ENCODE results near the gene GINS1. TPM values are rescaled to one million over a fixed set of nuclear protein-coding genes. Genes with fewer than 3 reads are reported as not detected.

The GINS1 gene
- total RNA-seq: 1 to 10 TPM in 1 of 4 donors, under 1 TPM in 2, not detected in 1; 0.44 to 1.5 (median 0.89) TPM

DNA sequence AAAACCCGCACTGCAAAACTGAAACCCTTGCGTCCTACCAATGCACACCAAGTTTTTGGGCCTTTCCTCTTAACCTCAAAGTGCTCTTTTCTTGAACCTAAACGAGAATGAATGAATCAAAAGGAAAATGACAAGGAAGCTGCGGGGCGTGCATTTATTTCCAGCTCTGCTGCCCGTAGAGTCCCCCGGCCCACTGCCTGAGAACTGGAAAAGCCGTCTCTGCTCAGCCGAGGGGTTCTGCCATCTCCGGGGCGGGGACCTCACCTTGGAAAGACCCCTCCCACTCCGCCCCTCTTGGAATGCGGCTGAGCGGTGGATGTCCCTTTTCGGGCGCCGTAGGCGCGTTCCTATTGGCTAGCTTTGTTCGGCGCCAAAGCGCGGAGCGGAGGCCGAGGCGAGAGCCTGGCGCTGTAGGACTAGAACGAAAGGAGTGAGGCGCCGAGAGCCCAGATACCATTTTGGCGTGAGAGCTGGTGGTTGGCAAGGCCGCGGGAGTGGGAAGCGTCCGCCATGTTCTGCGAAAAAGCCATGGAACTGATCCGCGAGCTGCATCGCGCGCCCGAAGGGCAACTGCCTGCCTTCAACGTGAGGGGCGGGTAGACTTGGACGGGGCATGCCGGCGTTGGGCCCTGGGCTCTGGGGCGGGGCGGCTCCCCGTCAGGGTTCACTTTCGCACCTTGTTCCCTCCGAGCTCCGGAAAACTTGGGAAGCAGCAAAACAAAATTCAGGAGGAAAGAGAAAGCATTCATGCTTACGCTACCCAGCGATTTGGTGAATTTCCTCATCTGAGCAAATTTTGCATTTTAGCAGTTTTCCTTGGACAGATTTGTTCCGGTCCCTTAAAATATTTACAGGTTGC, at the start of gene GINS1:
Gene GINS1, plus strand, starts transcription at position 363 of the 859 bp plus-strand sequence. Its CDS starts 148 bp downstream, at position 511.
- WGBS, 2 donors: 2 to 4% methylated on average over 30 to 47 of the region's 56 CpGs
- peak; percentile 81 to 87 for DNase-seq
- Histone ChIP-seq H3K27ac (peak within 1 kb of the TSS in 2 of 3 donors; percentile 18 to 36), H3K9me3 (no peaks in the 10 kb centered on the region), H3K36me3 (no peaks in the 10 kb centered on the region), H3K27me3 (no peaks in the 10 kb centered on the region), H3K4me3 (replicated peaks in 1 of 3) (peak within 1 kb of the TSS; percentile 20 to 59 (median 53)), H3K4me1 (peaks cover 5 to 7% of the 10 kb centered on the region in 2 donors)
- intact Hi-C loops (cut with DNase I): loop anchor here (5.0 to 10.0 kb wide), 2 partner anchors 333 to 410 kb away; no protein-coding TSS in a partner anchor
- no peak for TF ChIP-seq POLR2A (IDR thresholded peaks at IDR 0.05)
- TF ChIP-seq, protein P1, sequence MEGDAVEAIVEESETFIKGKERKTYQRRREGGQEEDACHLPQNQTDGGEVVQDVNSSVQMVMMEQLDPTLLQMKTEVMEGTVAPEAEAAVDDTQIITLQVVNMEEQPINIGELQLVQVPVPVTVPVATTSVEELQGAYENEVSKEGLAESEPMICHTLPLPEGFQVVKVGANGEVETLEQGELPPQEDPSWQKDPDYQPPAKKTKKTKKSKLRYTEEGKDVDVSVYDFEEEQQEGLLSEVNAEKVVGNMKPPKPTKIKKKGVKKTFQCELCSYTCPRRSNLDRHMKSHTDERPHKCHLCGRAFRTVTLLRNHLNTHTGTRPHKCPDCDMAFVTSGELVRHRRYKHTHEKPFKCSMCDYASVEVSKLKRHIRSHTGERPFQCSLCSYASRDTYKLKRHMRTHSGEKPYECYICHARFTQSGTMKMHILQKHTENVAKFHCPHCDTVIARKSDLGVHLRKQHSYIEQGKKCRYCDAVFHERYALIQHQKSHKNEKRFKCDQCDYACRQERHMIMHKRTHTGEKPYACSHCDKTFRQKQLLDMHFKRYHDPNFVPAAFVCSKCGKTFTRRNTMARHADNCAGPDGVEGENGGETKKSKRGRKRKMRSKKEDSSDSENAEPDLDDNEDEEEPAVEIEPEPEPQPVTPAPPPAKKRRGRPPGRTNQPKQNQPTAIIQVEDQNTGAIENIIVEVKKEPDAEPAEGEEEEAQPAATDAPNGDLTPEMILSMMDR (IDR thresholded peaks at IDR 0.05): no peak

DNA sequence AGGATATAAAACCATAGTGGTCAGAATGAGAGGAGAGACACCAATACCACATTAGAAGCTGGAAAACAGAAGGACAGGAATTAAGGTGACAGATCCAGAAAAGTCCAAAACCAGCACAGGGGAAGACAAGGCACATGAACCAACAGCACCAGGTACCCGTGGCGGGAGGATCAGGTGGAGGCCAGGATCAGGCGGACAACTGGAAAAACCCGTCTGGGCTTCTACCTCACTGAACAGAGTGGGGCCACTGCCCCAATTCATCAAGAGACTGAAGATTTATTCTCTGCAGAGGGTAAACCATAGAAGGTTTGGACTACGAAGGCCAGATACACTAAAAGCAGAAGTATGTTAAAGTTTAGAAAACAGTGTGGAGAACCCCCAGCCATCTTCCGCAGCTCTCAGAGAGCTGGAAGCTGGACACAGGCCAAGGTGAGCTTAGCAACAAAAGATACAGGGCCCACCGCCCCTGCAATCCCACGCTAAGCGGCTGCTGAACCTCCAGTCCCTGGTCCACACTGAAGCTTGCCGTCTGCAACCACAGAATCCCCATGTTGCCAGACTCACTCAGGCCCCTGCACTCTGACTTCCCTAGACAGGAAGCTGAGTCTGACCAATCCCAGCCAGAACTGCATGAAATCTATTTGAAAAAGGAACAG, 46.7 kb upstream of the GINS1 start:
- no peak overlapping the region for H3K4me3 ChIP-seq (replicated peaks in 1 of 3)

DNA sequence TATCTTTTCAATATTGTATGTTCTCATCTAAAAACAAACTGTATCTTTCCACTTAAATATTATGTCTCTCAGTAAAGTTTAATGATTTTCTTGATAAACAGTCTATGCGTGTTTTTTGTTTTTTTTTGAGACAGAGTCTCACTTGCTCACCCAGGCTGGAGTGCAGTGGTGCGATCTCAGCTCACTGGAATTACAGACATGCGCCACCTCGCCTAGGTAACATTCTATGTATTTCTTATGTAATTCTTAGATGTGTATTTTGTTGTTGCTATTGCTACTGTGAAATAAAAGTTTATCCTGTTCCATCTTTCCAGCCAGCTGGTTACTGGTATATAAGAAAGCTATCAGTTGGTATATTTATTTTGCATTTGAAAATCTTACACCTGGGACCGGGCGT, 46.2 kb upstream of the GINS1 start:
- intact Hi-C loops (cut with DNase I): no loop called here
- no peak overlapping the region for H3K4me3 ChIP-seq (replicated peaks in 1 of 3)
- 86 to 90% methylated on average over 6 of the region's 6 CpGs for WGBS, 2 donors

More for the DNA sequence above, 46.7 kb upstream of the GINS1 start:
- Histone ChIP-seq H3K36me3 (no peaks in the 10 kb centered on the region), H3K4me1 (peaks cover 14 to 21% of the 10 kb centered on the region in 2 donors), H3K27ac (peak overlapping the region in 1 of 3 donors; percentile 17), H3K9me3 (no peaks in the 10 kb centered on the region), H3K27me3 (no peaks in the 10 kb centered on the region)
- peak in 1 of 2 donors; percentile 28 for DNase-seq
- no peak for TF ChIP-seq POLR2A (IDR thresholded peaks at IDR 0.05)
- TF ChIP-seq, protein P1 (IDR thresholded peaks at IDR 0.05): no peak
- intact Hi-C loops (cut with DNase I): no loop called here
- 56 to 57% methylated on average over 10 of the region's 10 CpGs for WGBS, 2 donors

DNA sequence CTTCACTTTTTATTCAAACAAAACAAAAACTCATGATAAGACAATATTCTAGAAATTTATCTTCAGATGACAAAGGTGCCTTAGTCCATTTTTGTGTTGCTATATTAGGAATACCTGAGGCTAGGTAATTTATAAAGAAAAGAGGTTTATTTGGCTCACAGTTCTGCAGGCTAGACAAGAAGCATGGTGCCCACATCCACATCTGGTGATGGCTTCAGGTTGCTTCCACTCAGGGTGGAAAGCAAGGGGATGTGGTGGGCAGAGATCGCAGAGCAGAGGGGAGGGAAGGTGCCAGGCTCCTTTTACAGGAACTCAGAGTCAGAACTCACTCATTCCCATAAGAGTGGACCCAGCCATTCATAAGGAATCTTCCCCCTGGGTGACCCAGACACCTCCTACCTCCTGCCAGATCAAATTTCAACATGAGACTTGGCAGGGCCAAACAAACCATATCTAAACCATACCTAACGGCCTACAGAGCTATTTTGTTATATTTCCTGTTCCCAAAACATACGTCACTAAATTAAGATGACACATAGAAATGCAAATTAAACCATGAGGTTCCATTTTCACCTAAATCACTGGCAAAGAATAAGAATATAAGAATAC, 43.2 kb upstream of the GINS1 start:
- TF ChIP-seq POLR2A (IDR thresholded peaks at IDR 0.05): no peak
- TF ChIP-seq, protein P1 (IDR thresholded peaks at IDR 0.05): no peak
- Histone ChIP-seq H3K9me3 (no peaks in the 10 kb centered on the region), H3K36me3 (no peaks in the 10 kb centered on the region), H3K4me1 (peaks cover 8 to 20% of the 10 kb centered on the region in 2 donors), H3K4me3 (replicated peaks in 1 of 3) (no peak overlapping the region), H3K27ac (no peak overlapping the region), H3K27me3 (no peaks in the 10 kb centered on the region)
- intact Hi-C loops (cut with DNase I): no loop called here
- no peak for DNase-seq
- 91 to 96% methylated on average over 3 of the region's 3 CpGs for WGBS, 2 donors

More for the DNA sequence above, 46.2 kb upstream of the GINS1 start:
- no peak for DNase-seq
- no peak for TF ChIP-seq POLR2A (IDR thresholded peaks at IDR 0.05)
- Histone ChIP-seq H3K27ac (no peak overlapping the region), H3K36me3 (no peaks in the 10 kb centered on the region), H3K27me3 (no peaks in the 10 kb centered on the region), H3K4me1 (peaks cover 11 to 16% of the 10 kb centered on the region in 2 donors), H3K9me3 (no peaks in the 10 kb centered on the region)

DNA sequence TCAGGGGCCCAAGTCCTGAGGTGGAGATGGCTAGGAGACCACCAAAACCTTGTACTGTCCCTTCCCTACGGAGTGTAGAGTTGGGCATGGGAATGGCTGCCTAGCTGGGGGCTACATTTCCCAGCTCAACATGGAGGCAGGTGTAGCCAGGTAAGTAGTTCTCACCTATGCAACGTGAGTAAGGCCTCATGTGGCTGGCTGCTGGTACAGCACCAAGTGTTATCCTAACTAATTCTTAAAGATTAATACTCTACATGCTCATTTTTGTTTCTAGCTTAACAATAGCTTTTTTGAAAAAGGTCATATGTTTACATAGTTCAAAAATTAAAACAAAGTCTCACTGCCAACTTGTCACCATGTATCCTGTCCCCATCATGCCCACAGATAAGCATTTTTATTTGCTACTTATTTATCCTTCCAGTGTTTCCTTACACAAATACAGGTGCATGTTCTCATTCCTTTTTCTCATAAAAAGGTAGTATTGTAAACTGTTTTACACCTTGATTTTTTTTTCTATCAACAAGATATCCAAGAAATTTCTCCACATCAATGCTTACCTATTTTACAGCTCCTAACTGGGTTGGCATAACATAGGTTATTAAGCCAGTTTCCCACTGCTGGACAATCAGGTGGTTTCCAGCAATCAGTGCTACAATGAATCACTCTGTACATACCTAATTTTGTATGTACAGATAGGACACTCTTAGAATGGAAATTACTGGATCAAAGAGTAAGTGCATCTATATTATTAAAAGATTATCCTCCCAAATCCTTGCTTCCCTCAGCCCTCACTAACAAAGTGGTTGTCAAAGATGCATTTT, 42.4 kb upstream of the GINS1 start:
- H3K27ac ChIP-seq: no peak overlapping the region
- TF ChIP-seq POLR2A (IDR thresholded peaks at IDR 0.05): no peak
- TF ChIP-seq, protein P1 (IDR thresholded peaks at IDR 0.05): no peak
- no peaks in the 10 kb centered on the region for H3K36me3 ChIP-seq
- no peak for DNase-seq
- H3K4me1 ChIP-seq: peaks cover 12 to 26% of the 10 kb centered on the region in 2 donors
- 81 to 82% methylated on average over 2 of the region's 2 CpGs for WGBS, 2 donors
- H3K4me3 ChIP-seq (replicated peaks in 1 of 3): no peak overlapping the region
- intact Hi-C loops (cut with DNase I): no loop called here
- H3K9me3 ChIP-seq: no peaks in the 10 kb centered on the region
- H3K27me3 ChIP-seq: no peaks in the 10 kb centered on the region
